ENCODE results near the gene LCTL. TPM values are rescaled to one million over a fixed set of nuclear protein-coding genes. Genes with fewer than 3 reads are reported as not detected.

LCTL gene
- total and polyA plus RNA-seq, 2 of the 8 experiments (the other 6 are each of a cell fraction or from before 2014, with no cell fraction given): 5.5 to 6.2 TPM

GRCh38 chr15:66614951-66615760 is 49.4 kb upstream of the LCTL start:
- no peak overlapping the region for H3K4me2 ChIP-seq (ENCODE audit: insufficient read depth in 1 of 2, low read depth in 2 of 2, low read length in 2 of 2)
- H2AFZ ChIP-seq (ENCODE audit: low read length): no peak overlapping the region
- CTCF ChIA-PET (ENCODE audit: partially characterized antibody): interaction anchor here (0.6 to 22.4 kb wide), 12 partner anchors 9 to 247 kb away, joined by 3 to 361 read pairs (median 4); partner anchors contain the start of gene SMAD6
- TF ChIP-seq TCF12 (IDR thresholded peaks at IDR 0.05; ENCODE audit: low read depth, low read length) (no peak), BCL11A (IDR thresholded peaks at IDR 0.05; ENCODE audit: low read depth in 2 of 2, low read length in 2 of 2) (no peak), RNF2 (IDR thresholded peaks at IDR 0.05; ENCODE audit: borderline replicate concordance, low read depth, low read length, missing control alignments, poor library complexity, severe bottlenecking) (no peak), SP4 (IDR thresholded peaks at IDR 0.05; ENCODE audit: low read length) (no peak), KDM5A (IDR thresholded peaks at IDR 0.05; ENCODE audit: low read length) (no peak), POLR2A (IDR thresholded peaks at IDR 0.05; ENCODE audit: control extremely low read depth in 1 of 2, low read depth in 2 of 2, low read length in 2 of 2) (no peak), RFX5 (IDR thresholded peaks at IDR 0.05; ENCODE audit: borderline replicate concordance, low read depth, low read length) (no peak), HDAC2 (IDR thresholded peaks at IDR 0.05; ENCODE audit: borderline replicate concordance in 1 of 2, low read depth in 2 of 2, low read length in 2 of 2) (no peak), SIX5 (IDR thresholded peaks at IDR 0.05; ENCODE audit: low read depth, low read length) (no peak), TAF7 (optimal IDR thresholded peaks at IDR 0.05; ENCODE audit: borderline replicate concordance, low read depth, low read length) (no peak), ZNF274 (IDR thresholded peaks at IDR 0.05; ENCODE audit: borderline replicate concordance, extremely low read depth, low read length) (no peak), E2F6 (IDR thresholded peaks at IDR 0.05) (no peak)

More at GRCh38 chr15:66614951-66615760, 49.4 kb upstream of the LCTL start:
- H4K5ac ChIP-seq (ENCODE audit: insufficient read length, low read depth, low read length): no peak overlapping the region
- H4K91ac ChIP-seq (replicated peaks; ENCODE audit: insufficient read length, low read length): no peak overlapping the region
- H3K79me1 ChIP-seq (ENCODE audit: low read depth, low read length): no peaks in the 10 kb centered on the region
- H4K8ac ChIP-seq (ENCODE audit: extremely low read depth, insufficient read depth, low read length): no peak overlapping the region
- H3K56ac ChIP-seq (replicated peaks; ENCODE audit: insufficient read length, low read depth, low read length): no peak overlapping the region
- no peaks in the 10 kb centered on the region for H3K23me2 ChIP-seq (ENCODE audit: low read depth, low read length)
- no peak overlapping the region for H3K4ac ChIP-seq (replicated peaks; ENCODE audit: insufficient read length, low read depth, low read length)
- H2BK12ac ChIP-seq (ENCODE audit: low read depth, low read length): no peak overlapping the region
- H3K79me2 ChIP-seq (ENCODE audit: control insufficient read depth in 1 of 2, insufficient read depth in 2 of 2, low read length in 2 of 2): no peaks in the 10 kb centered on the region
- no peak overlapping the region for H3K27ac ChIP-seq (ENCODE audit: low read depth, low read length)
- H2AK5ac ChIP-seq (ENCODE audit: low read depth, low read length): no peak overlapping the region
- H3K4me3 ChIP-seq (ENCODE audit: extremely low read depth in 1 of 4, insufficient read depth in 2 of 4, low read depth in 3 of 4, low read length in 4 of 4): no peak overlapping the region
- DNase-seq (ENCODE audit: low read depth in 1 of 2, low spot score in 2 of 2) (no peak), FAIRE-seq (no peak)
- H3K27me3 ChIP-seq (replicated peaks in 1 of 4; ENCODE audit: control insufficient read depth in 3 of 4, extremely low read depth in 1 of 4, insufficient read depth in 3 of 4, low read length in 3 of 4): no peaks in the 10 kb centered on the region; a peak in 1 of 7 replicates
- no peaks in the 10 kb centered on the region for H3K36me3 ChIP-seq (ENCODE audit: control insufficient read depth in 2 of 4, insufficient read depth in 4 of 4, low read length in 3 of 4)
- H4K20me1 ChIP-seq (replicated peaks in 1 of 2; ENCODE audit: control insufficient read depth in 1 of 2, insufficient read depth in 2 of 2, low read length in 2 of 2): no peaks in the 10 kb centered on the region
- H3K14ac ChIP-seq (ENCODE audit: insufficient read length): no peak overlapping the region
- H2BK15ac ChIP-seq (ENCODE audit: low read length): no peak overlapping the region
- no peak overlapping the region for H3K9ac ChIP-seq (replicated peaks in 1 of 4; ENCODE audit: extremely low read depth in 1 of 4, low read depth in 3 of 4, low read length in 3 of 4)
- H3K4me1 ChIP-seq (replicated peaks in 1 of 4; ENCODE audit: control insufficient read depth in 3 of 4, insufficient read depth in 4 of 4, low read length in 3 of 4): peaks cover 0 to 10% (median 8%) of the 10 kb centered on the region in 4 experiments; a peak in 6 of 7 replicates
- WGBS, 2 experiments (ENCODE audit: extremely low coverage in 1 of 2, insufficient coverage in 1 of 2, insufficient read length in 1 of 2, insufficient replicate concordance in 2 of 2, low coverage in 1 of 2, low lambda C conversion rate in 2 of 2, missing lambda C conversion rate in 1 of 2): 87% methylated on average over 8 of the region's 8 CpGs; no CpG with 5 or more reads in 1 of the 2 experiments
- H3K23ac ChIP-seq (ENCODE audit: insufficient read length): no peak overlapping the region
- no peak overlapping the region for H2BK5ac ChIP-seq (ENCODE audit: low read depth, low read length)
- POLR2A ChIA-PET (ENCODE audit: partially characterized antibody): interaction anchor here (0.6 kb wide), 1 partner anchor 217 kb away, joined by 3 read pairs; no protein-coding TSS in a partner anchor
- no peak overlapping the region for H2BK20ac ChIP-seq (ENCODE audit: low read length)
- no peak overlapping the region for H2BK120ac ChIP-seq (replicated peaks; ENCODE audit: low read depth, low read length)
- no peak overlapping the region for H3K18ac ChIP-seq (ENCODE audit: extremely low read depth, low read length)
- H3K9me3 ChIP-seq (ENCODE audit: insufficient read depth in 2 of 2, low read depth in 1 of 2, low read length in 1 of 2): no peaks in the 10 kb centered on the region

Data from H1 (cell line).